ENCODE measurements around the gene MXD3.

DNA sequence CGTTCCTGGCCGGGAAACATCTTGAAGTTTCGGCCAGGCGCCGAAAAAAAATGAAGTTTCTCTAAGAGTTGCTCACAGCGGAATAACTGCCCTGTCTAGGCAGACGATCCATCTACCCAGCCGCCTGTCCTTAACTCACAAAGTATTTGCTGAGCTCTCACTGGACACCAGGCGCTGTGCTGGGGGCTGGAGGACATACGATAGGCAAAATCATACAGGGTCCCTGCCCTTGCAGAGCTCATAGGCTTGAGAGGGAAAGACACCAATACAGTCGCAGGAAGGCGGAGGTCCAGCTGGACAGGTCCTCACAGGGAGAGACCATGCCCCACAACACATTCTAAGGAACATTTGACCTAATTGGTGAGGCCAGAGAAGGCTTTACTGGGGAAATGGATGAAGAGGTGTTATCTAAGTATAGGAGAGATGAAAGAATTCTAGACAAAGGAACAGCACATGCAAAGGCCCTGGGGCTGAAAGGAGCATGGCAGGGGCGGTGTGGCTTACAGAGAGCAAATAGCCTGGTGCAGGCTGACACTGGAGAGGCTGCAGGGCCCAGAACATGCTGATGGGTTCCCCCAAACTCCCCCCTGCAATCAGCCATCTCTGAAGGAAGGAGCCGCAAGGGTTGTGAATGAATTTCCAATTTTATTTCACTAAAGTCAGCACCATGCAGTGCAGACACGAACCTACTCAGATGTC is 2.0 kb upstream of the MXD3 start:
- TF ChIP-seq, protein P1, sequence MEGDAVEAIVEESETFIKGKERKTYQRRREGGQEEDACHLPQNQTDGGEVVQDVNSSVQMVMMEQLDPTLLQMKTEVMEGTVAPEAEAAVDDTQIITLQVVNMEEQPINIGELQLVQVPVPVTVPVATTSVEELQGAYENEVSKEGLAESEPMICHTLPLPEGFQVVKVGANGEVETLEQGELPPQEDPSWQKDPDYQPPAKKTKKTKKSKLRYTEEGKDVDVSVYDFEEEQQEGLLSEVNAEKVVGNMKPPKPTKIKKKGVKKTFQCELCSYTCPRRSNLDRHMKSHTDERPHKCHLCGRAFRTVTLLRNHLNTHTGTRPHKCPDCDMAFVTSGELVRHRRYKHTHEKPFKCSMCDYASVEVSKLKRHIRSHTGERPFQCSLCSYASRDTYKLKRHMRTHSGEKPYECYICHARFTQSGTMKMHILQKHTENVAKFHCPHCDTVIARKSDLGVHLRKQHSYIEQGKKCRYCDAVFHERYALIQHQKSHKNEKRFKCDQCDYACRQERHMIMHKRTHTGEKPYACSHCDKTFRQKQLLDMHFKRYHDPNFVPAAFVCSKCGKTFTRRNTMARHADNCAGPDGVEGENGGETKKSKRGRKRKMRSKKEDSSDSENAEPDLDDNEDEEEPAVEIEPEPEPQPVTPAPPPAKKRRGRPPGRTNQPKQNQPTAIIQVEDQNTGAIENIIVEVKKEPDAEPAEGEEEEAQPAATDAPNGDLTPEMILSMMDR (conservative IDR thresholded peaks at IDR 0.05; ENCODE audit: low read depth in 2 of 2), result no peak
- TF ChIP-seq, protein P2, sequence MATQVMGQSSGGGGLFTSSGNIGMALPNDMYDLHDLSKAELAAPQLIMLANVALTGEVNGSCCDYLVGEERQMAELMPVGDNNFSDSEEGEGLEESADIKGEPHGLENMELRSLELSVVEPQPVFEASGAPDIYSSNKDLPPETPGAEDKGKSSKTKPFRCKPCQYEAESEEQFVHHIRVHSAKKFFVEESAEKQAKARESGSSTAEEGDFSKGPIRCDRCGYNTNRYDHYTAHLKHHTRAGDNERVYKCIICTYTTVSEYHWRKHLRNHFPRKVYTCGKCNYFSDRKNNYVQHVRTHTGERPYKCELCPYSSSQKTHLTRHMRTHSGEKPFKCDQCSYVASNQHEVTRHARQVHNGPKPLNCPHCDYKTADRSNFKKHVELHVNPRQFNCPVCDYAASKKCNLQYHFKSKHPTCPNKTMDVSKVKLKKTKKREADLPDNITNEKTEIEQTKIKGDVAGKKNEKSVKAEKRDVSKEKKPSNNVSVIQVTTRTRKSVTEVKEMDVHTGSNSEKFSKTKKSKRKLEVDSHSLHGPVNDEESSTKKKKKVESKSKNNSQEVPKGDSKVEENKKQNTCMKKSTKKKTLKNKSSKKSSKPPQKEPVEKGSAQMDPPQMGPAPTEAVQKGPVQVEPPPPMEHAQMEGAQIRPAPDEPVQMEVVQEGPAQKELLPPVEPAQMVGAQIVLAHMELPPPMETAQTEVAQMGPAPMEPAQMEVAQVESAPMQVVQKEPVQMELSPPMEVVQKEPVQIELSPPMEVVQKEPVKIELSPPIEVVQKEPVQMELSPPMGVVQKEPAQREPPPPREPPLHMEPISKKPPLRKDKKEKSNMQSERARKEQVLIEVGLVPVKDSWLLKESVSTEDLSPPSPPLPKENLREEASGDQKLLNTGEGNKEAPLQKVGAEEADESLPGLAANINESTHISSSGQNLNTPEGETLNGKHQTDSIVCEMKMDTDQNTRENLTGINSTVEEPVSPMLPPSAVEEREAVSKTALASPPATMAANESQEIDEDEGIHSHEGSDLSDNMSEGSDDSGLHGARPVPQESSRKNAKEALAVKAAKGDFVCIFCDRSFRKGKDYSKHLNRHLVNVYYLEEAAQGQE (IDR thresholded peaks at IDR 0.05; ENCODE audit: unreplicated experiment), result no peak

Data from GM23338 (cell line).